HepG2 (cell line): ENCODE data around the gene PTK7. TPM values are rescaled to one million over a fixed set of nuclear protein-coding genes. Genes with fewer than 3 reads are reported as not detected.

ENCODE experiments used
- ATAC-seq: fragments of 200-7000 bp; cut with Tn5 transposase; 3 replicates; pipeline ENCODE4 v1.9.1; 2020; ENCODE audit warnings: mild to moderate bottlenecking, moderate library complexity
- BruUV-seq: library from RNA; stranded (reverse); fragments of 400-500 nt; replicated peaks from 2 replicates; lab custom pipeline; 2021; lab: Mats Ljungman, UMichigan
- CTCF ChIA-PET: fragments of 300-600 bp; formaldehyde crosslinking; extraction: SDS; loops from one replicate; lab custom pipeline; 2021; ENCODE audit warnings: low total read pairs, inconsistent platforms, low intra/inter-chr PET ratio; lab: Yijun Ruan, JAX
- POLR2A ChIA-PET: fragments of 350-600 bp; sonication (Branson Sonifier 250); formaldehyde crosslinking; loops from one replicate; lab custom pipeline; 2020; ENCODE audit warnings: antibody characterized with exemption, inconsistent platforms; lab: Yijun Ruan, JAX
- DNase-seq: peaks from one replicate; pipeline ENCODE4 v3.0.0-alpha.2; 2015; ENCODE audit warnings: low spot score
- FAIRE-seq: peaks from 3 replicates; lab custom pipeline; 2011; peaks lifted over from hg19 to GRCh38; lab: Jason Lieb, UNC
- H2AFZ ChIP-seq: one replicate; pipeline ENCODE4 v1.6.1; 2011; ENCODE audit warnings: low read length, inconsistent platforms
- H3K27ac ChIP-seq: fragments of 300-600 bp; 3 replicates; pipeline ENCODE4 v1.8.0; 2011; ENCODE audit warnings: mixed run types, mild to moderate bottlenecking, mixed read lengths, low read length, inconsistent platforms; ENCODE audit not compliant: insufficient read depth; ENCODE audit errors: extremely low read length
- H3K27me3 ChIP-seq, 2 experiments: fragments of 200-600 bp in 1 of 2; 2 replicates in 1 of 2; 3 replicates in 1 of 2; pipeline versions ENCODE4 v1.6.0 to v1.8.0; 2011; ENCODE audit warnings: low read length in 2 of 2, mild to moderate bottlenecking in 2 of 2, moderate library complexity in 2 of 2, inconsistent platforms in 1 of 2; ENCODE audit not compliant: insufficient read depth in 2 of 2, control insufficient read depth in 1 of 2
- H3K36me3 ChIP-seq, 2 experiments: fragments of 200-600 bp in 1 of 2; replicated peaks in 1 of 2; 2 replicates in 1 of 2; 3 replicates in 1 of 2; pipeline versions ENCODE4 v1.5.1 to v1.8.0; 2011; ENCODE audit warnings: low read length in 2 of 2, inconsistent platforms in 1 of 2; ENCODE audit not compliant: insufficient read depth in 2 of 2, control insufficient read depth in 1 of 2
- H3K4me1 ChIP-seq: 2 replicates; pipeline ENCODE4 v1.5.1; 2012; ENCODE audit warnings: low read length, inconsistent platforms; ENCODE audit not compliant: insufficient read depth
- H3K4me2 ChIP-seq: 2 replicates; pipeline ENCODE4 v1.6.0; 2011; ENCODE audit warnings: low read depth, low read length, inconsistent platforms
- H3K4me3 ChIP-seq, 3 experiments: fragments of 200-600 bp in 1 of 3; sonication (generic), shearing (Covaris generic) in 1 of 3; replicated peaks in 1 of 3; 2 replicates each; pipeline ENCODE4 v1.5.1; 2011 to 2016; ENCODE audit warnings: low read length in 3 of 3, inconsistent platforms in 2 of 3, low read depth in 2 of 3, mild to moderate bottlenecking in 2 of 3, control low read depth in 1 of 3, mixed read lengths in 1 of 3; ENCODE audit not compliant: insufficient read depth in 1 of 3
- H3K79me2 ChIP-seq: one replicate; pipeline ENCODE4 v1.6.1; 2011; ENCODE audit warnings: low read length, inconsistent platforms; ENCODE audit not compliant: insufficient read depth
- H3K9ac ChIP-seq: 2 replicates; pipeline ENCODE4 v1.6.0; 2011; ENCODE audit warnings: mild to moderate bottlenecking, low read depth, low read length, inconsistent platforms; ENCODE audit not compliant: insufficient read depth
- H3K9me3 ChIP-seq: 2 replicates; pipeline ENCODE4 v1.5.1; 2012; ENCODE audit warnings: mild to moderate bottlenecking, low read length
- H4K20me1 ChIP-seq: 2 replicates; pipeline ENCODE4 v1.6.0; 2011; ENCODE audit warnings: inconsistent platforms, mild to moderate bottlenecking, low read length, moderate library complexity; ENCODE audit not compliant: insufficient read depth
- ASH2L ChIP-seq: fragments of 300-600, 200-600 bp; sonication (generic); IDR thresholded peaks from 2 replicates; pipeline ENCODE4 v1.7.0; 2017; ENCODE audit warnings: low read depth, mild to moderate bottlenecking, moderate library complexity, mixed read lengths, low read length; ENCODE audit not compliant: insufficient read length
- PCBP2 ChIP-seq: fragments of 200-400 bp; formaldehyde crosslinking; optimal IDR thresholded peaks from 2 replicates; pipeline ENCODE3; 2018; ENCODE audit warnings: low read length, low read depth; ENCODE audit not compliant: poor library complexity, severe bottlenecking
- ZBTB42 ChIP-seq: sonication (generic); formaldehyde crosslinking; IDR thresholded peaks from 2 replicates; pipeline ENCODE4 v1.5.0; 2020; ENCODE audit warnings: mild to moderate bottlenecking, missing genetic modification reagents
- ZNF292 ChIP-seq: sonication (generic); formaldehyde crosslinking; IDR thresholded peaks from 2 replicates; pipeline ENCODE4 v1.8.1; 2022; ENCODE audit warnings: mild to moderate bottlenecking, low read depth, missing genetic modification reagents, borderline replicate concordance
- ZNF569 ChIP-seq: sonication (generic); formaldehyde crosslinking; IDR thresholded peaks from 2 replicates; pipeline ENCODE4 v1.5.0; 2020; ENCODE audit warnings: mild to moderate bottlenecking, missing genetic modification reagents, moderate library complexity, borderline replicate concordance
- WGBS: methylation state at CpG from one replicate; pipeline ENCODE4 v1.1.6; 2017; ENCODE audit warnings: low lambda C conversion rate; 5-methylcytosine and 5-hydroxymethylcytosine counted together
- in situ Hi-C: cut with HindIII; loops from 2 replicates; pipeline ENCODE4 v1.10.0; 2017; ENCODE audit warnings: low pct_unique_long_range_greater_than_20kb; ENCODE audit not compliant: extremely low pct_ligation_motif_present
- intact Hi-C: fragments of 100-400 bp; cut with micrococcal nuclease; formaldehyde crosslinking; loops from one replicate; pipeline ENCODE4 v1.10.0; 2022; ENCODE audit not compliant: unreplicated experiment
- polyA plus RNA-seq, 8 experiments: library from polyadenylated mRNA; depleted of rRNA in 3 of 8; stranded (reverse) in 7 of 8; unstranded in 1 of 8; fragments of >200 nt; fragmentation: Illumina TruSeq in 4 of 8; extraction: Trizol in 4 of 8; gene quantifications; 2 replicates each; pipeline versions ENCODE4 v1.2.1 to v1.2.3, GENCODE V29; 2011 to 2016; ENCODE audit warnings: low read depth in 4 of 8, missing spikeins in 1 of 8, mixed read lengths in 1 of 8; ENCODE audit not compliant: insufficient read depth in 1 of 8
- total RNA-seq, 5 experiments: library from RNA; depleted of rRNA; stranded (reverse); fragments of >200 nt; fragmentation: Illumina TruSeq; extraction: Trizol; gene quantifications; 2 replicates each; pipeline ENCODE4 v1.2.3, GENCODE V29; 2016; ENCODE audit warnings: low read depth in 1 of 5
- TF ChIP-seq, protein P1 (sequence below), 2 experiments: sonication (generic) in 1 of 2; formaldehyde crosslinking in 1 of 2; IDR thresholded peaks; 2 replicates each; pipeline versions ENCODE4 v1.6.1 to v1.9.0; 2014 to 2022; ENCODE audit warnings: antibody characterized with exemption in 1 of 2, borderline replicate concordance in 1 of 2, inconsistent platforms in 1 of 2, low read depth in 1 of 2, missing genetic modification reagents in 1 of 2
- TF ChIP-seq, protein P2 (sequence below): sonication (generic); formaldehyde crosslinking; IDR thresholded peaks from 2 replicates; pipeline ENCODE4 v1.5.1; 2020; ENCODE audit warnings: mild to moderate bottlenecking, missing genetic modification reagents, moderate library complexity

Gene PTK7
- total and polyA plus RNA-seq, 2 of the 13 experiments (the other 11 are each of a cell fraction or from before 2014, with no cell fraction given): 98.5 to 99.8 TPM

DNA sequence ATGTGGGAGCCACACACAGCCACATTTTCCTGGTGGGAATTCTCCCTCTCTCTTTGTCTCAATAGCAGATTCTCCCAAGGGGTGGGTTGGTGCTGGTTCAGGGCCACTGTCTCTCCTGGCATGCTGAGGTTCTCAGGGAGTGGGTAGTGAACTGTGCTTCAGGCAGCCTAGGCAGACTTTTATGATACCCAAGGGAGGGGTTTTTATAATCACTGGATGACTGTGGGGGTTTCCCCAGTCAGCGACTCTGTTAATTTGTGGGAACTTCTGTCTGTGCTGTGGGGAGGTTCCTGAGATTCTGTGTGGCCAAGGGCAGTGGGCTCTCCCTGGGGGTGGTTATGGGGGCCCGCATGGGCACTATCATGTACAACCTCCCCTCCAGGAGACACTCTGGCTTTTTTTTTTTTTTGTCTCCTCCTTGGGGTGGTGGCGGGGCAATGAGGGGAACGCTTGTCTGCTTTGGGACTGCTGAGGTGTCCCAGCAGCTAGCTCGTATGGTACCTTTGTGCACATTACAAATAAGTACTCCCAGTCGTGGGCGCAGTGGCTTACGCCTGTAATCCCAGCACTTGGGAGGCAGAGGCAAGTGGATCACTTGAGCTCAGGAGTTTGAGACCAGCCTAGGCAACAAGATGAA is 10.0 kb downstream of the PTK7 start:
- H3K27ac ChIP-seq: no peak overlapping the region
- no peak overlapping the region for H3K4me3 ChIP-seq
- no peak overlapping the region for H3K4me2 ChIP-seq
- POLR2A ChIA-PET: interaction anchor here (0.8 to 5.5 kb wide), 6 partner anchors 9 to 102 kb away, joined by 3 to 67 read pairs (median 4); partner anchors contain the start of genes CUL7, KLC4, MRPL2 and PTK7
- in situ Hi-C loops: no loop called here
- DNase-seq (no peak), FAIRE-seq (no peak), ATAC-seq (no peak)
- CTCF ChIA-PET: no interaction called here
- peaks cover 90% of the 10 kb centered on the region for H3K79me2 ChIP-seq
- no peaks in the 10 kb centered on the region; the same call in 1 of the 2 replicates for H4K20me1 ChIP-seq
- WGBS: 95% methylated on average over 8 of the region's 8 CpGs
- no peaks in the 10 kb centered on the region for H3K36me3 ChIP-seq
- H3K27me3 ChIP-seq: no peaks in the 10 kb centered on the region
- H3K9ac ChIP-seq: no peak overlapping the region
- intact Hi-C loops: no loop called here
- no peaks in the 10 kb centered on the region for H3K9me3 ChIP-seq
- H3K4me1 ChIP-seq: peaks cover 74% of the 10 kb centered on the region
- H2AFZ ChIP-seq: no peak overlapping the region
- BruUV-seq: no TSS peak
- TF ChIP-seq ZNF292 (no peak), PCBP2 (no peak), ZNF569 (CRISPR knock-in tag) (no peak), ZBTB42 (CRISPR knock-in tag) (no peak), ASH2L (no peak)
- TF ChIP-seq, protein P1, sequence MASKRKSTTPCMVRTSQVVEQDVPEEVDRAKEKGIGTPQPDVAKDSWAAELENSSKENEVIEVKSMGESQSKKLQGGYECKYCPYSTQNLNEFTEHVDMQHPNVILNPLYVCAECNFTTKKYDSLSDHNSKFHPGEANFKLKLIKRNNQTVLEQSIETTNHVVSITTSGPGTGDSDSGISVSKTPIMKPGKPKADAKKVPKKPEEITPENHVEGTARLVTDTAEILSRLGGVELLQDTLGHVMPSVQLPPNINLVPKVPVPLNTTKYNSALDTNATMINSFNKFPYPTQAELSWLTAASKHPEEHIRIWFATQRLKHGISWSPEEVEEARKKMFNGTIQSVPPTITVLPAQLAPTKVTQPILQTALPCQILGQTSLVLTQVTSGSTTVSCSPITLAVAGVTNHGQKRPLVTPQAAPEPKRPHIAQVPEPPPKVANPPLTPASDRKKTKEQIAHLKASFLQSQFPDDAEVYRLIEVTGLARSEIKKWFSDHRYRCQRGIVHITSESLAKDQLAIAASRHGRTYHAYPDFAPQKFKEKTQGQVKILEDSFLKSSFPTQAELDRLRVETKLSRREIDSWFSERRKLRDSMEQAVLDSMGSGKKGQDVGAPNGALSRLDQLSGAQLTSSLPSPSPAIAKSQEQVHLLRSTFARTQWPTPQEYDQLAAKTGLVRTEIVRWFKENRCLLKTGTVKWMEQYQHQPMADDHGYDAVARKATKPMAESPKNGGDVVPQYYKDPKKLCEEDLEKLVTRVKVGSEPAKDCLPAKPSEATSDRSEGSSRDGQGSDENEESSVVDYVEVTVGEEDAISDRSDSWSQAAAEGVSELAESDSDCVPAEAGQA (IDR thresholded peaks at IDR 0.05; ENCODE audit: low read depth): no peak
- TF ChIP-seq, protein P1 (CRISPR knock-in tag; IDR thresholded peaks at IDR 0.05; ENCODE audit: borderline replicate concordance): no peak
- TF ChIP-seq, protein P2, sequence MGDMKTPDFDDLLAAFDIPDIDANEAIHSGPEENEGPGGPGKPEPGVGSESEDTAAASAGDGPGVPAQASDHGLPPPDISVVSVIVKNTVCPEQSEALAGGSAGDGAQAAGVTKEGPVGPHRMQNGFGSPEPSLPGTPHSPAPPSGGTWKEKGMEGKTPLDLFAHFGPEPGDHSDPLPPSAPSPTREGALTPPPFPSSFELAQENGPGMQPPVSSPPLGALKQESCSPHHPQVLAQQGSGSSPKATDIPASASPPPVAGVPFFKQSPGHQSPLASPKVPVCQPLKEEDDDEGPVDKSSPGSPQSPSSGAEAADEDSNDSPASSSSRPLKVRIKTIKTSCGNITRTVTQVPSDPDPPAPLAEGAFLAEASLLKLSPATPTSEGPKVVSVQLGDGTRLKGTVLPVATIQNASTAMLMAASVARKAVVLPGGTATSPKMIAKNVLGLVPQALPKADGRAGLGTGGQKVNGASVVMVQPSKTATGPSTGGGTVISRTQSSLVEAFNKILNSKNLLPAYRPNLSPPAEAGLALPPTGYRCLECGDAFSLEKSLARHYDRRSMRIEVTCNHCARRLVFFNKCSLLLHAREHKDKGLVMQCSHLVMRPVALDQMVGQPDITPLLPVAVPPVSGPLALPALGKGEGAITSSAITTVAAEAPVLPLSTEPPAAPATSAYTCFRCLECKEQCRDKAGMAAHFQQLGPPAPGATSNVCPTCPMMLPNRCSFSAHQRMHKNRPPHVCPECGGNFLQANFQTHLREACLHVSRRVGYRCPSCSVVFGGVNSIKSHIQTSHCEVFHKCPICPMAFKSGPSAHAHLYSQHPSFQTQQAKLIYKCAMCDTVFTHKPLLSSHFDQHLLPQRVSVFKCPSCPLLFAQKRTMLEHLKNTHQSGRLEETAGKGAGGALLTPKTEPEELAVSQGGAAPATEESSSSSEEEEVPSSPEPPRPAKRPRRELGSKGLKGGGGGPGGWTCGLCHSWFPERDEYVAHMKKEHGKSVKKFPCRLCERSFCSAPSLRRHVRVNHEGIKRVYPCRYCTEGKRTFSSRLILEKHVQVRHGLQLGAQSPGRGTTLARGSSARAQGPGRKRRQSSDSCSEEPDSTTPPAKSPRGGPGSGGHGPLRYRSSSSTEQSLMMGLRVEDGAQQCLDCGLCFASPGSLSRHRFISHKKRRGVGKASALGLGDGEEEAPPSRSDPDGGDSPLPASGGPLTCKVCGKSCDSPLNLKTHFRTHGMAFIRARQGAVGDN: no peak
